A172 (cell line): ENCODE results near the gene GRB7. TPM values are rescaled to one million over a fixed set of nuclear protein-coding genes. Genes with fewer than 3 reads are reported as not detected.

Experiments
- DNase-seq: peaks from one replicate; pipeline ENCODE4 v3.0.0-alpha.2; 2015; ENCODE audit warnings: low spot score
- total RNA-seq: library from RNA; depleted of rRNA; stranded (reverse); fragments of >200 nt; shearing (Covaris generic); gene quantifications from 2 replicates; pipeline ENCODE4 v1.2.3, GENCODE V29; 2014

Gene GRB7
- total RNA-seq, 1 experiment from 2014 or later: 0.40 TPM

- DNase-seq: no peak
Measured at GRCh38 chr17:39772415-39772814, 34.7 kb downstream of the GRB7 start.

- no peak for DNase-seq
Measured at GRCh38 chr17:39772987-39773934, 35.5 kb downstream of the GRB7 start.

GRCh38 chr17:39774047-39774446 is 36.3 kb downstream of the GRB7 start:
- no peak for DNase-seq

- no peak for DNase-seq
Measured at GRCh38 chr17:39775031-39775430, 37.3 kb downstream of the GRB7 start.

- no peak for DNase-seq
Measured at GRCh38 chr17:39776252-39776651, 38.5 kb downstream of the GRB7 start.

GRCh38 chr17:39777534-39778365 is 40.0 kb downstream of the GRB7 start:
- DNase-seq: no peak

- no peak for DNase-seq
Measured at GRCh38 chr17:39781031-39781860, 43.5 kb downstream of the GRB7 start.

GRCh38 chr17:39781861-39782213 is 44.1 kb downstream of the GRB7 start:
- DNase-seq: no peak

GRCh38 chr17:39782481-39782880 is 44.7 kb downstream of the GRB7 start:
- no peak for DNase-seq

- no peak for DNase-seq
Measured at GRCh38 chr17:39782980-39783379, 45.2 kb downstream of the GRB7 start.

GRCh38 chr17:39787041-39787440 is 49.3 kb downstream of the GRB7 start:
- DNase-seq: no peak

- DNase-seq: no peak
Measured at GRCh38 chr17:39787743-39788484, 50.2 kb downstream of the GRB7 start.

GRCh38 chr17:39791111-39791992 is 53.6 kb downstream of the GRB7 start:
- no peak for DNase-seq

- no peak for DNase-seq
Measured at GRCh38 chr17:39792526-39793221, 54.9 kb downstream of the GRB7 start.

GRCh38 chr17:39793301-39793872 is 55.6 kb downstream of the GRB7 start:
- DNase-seq: no peak

- no peak for DNase-seq
Measured at GRCh38 chr17:39794249-39794970, 56.7 kb downstream of the GRB7 start.
